Endothelial cell of umbilical vein (primary cell): ENCODE measurements around the gene SCO2. TPM values are rescaled to one million over a fixed set of nuclear protein-coding genes. Genes with fewer than 3 reads are reported as not detected.

ENCODE experiments used
- BruUV-seq: library from RNA; stranded (reverse); fragments of 400-500 nt; replicated peaks from 2 replicates; lab custom pipeline; 2021; lab: Mats Ljungman, UMichigan
- CTCF ChIA-PET: fragments of 300-600, 350-600 bp; sonication (Branson Sonifier 250); formaldehyde crosslinking; loops from one replicate; lab custom pipeline; 2021; ENCODE audit warnings: antibody characterized with exemption, inconsistent platforms; lab: Charles Lee
- POLR2A ChIA-PET: fragments of 300-600, 350-600 bp; sonication (Branson Sonifier 250); formaldehyde crosslinking; loops from one replicate; lab custom pipeline; 2021; ENCODE audit warnings: antibody characterized with exemption, inconsistent platforms; lab: Charles Lee
- DNase-seq: peaks from one replicate; pipeline ENCODE4 v3.0.0-alpha.2; 2011; ENCODE audit warnings: low read depth, low spot score
- FAIRE-seq: peaks from 2 replicates; lab custom pipeline; 2011; peaks lifted over from hg19 to GRCh38; lab: Jason Lieb, UNC
- H2AFZ ChIP-seq: 2 replicates; pipeline ENCODE4 v1.6.0; 2012; ENCODE audit warnings: low read depth, low read length, control low read depth, inconsistent platforms
- H3K27ac ChIP-seq: 2 replicates; pipeline ENCODE4 v1.5.1; 2011; ENCODE audit warnings: low read depth, mild to moderate bottlenecking, control low read depth, low read length, moderate library complexity; ENCODE audit not compliant: insufficient read depth
- H3K27me3 ChIP-seq, 2 experiments: 2 replicates each; pipeline versions ENCODE4 v1.6.0 to v1.6.1; 2011; ENCODE audit warnings: low read length in 2 of 2, mixed read lengths in 1 of 2; ENCODE audit not compliant: control insufficient read depth in 2 of 2, insufficient read depth in 2 of 2
- H3K36me3 ChIP-seq, 2 experiments: 2 replicates in 1 of 2; 3 replicates in 1 of 2; pipeline ENCODE4 v1.5.1; 2011; ENCODE audit warnings: low read length in 2 of 2, mild to moderate bottlenecking in 1 of 2, moderate library complexity in 1 of 2; ENCODE audit not compliant: control insufficient read depth in 2 of 2, insufficient read depth in 2 of 2; ENCODE audit errors: extremely low read depth in 1 of 2
- H3K4me1 ChIP-seq: 3 replicates; pipeline ENCODE4 v1.5.1; 2011; ENCODE audit warnings: mild to moderate bottlenecking, low read length; ENCODE audit not compliant: control insufficient read depth, insufficient read depth; ENCODE audit errors: extremely low read depth
- H3K4me2 ChIP-seq: 2 replicates; pipeline ENCODE4 v1.6.1; 2011; ENCODE audit warnings: low read length, control low read depth, mixed read lengths; ENCODE audit not compliant: insufficient read depth
- H3K4me3 ChIP-seq, 3 experiments: fragments of 200-600 bp in 1 of 3; sonication (generic), shearing (Covaris generic) in 1 of 3; replicated peaks in 1 of 3; 2 replicates each; pipeline ENCODE4 v1.5.1; 2011 to 2016; ENCODE audit warnings: control low read depth in 3 of 3, low read length in 3 of 3, mild to moderate bottlenecking in 2 of 3, inconsistent platforms in 1 of 3, low read depth in 1 of 3, moderate library complexity in 1 of 3; ENCODE audit not compliant: insufficient read depth in 1 of 3
- H3K79me2 ChIP-seq: 2 replicates; pipeline ENCODE4 v1.6.0; 2012; ENCODE audit warnings: low read length, inconsistent platforms; ENCODE audit not compliant: control insufficient read depth, insufficient read depth
- H3K9ac ChIP-seq: replicated peaks from 2 replicates; pipeline ENCODE3; 2011; ENCODE audit warnings: low read length, control low read depth; ENCODE audit not compliant: insufficient read depth; ENCODE audit errors: extremely low read depth
- H3K9me1 ChIP-seq: replicated peaks from 3 replicates; pipeline ENCODE4 v1.6.0; 2011; ENCODE audit warnings: mild to moderate bottlenecking, low read length; ENCODE audit not compliant: control insufficient read depth, insufficient read depth; ENCODE audit errors: extremely low read depth
- H3K9me3 ChIP-seq: replicated peaks from 2 replicates; pipeline ENCODE4 v1.5.1; 2012; ENCODE audit warnings: low read length, inconsistent platforms; ENCODE audit not compliant: control insufficient read depth, insufficient read depth
- H4K20me1 ChIP-seq: replicated peaks from 2 replicates; pipeline ENCODE3; 2011; ENCODE audit warnings: mild to moderate bottlenecking, low read length; ENCODE audit not compliant: control insufficient read depth, insufficient read depth; ENCODE audit errors: extremely low read depth
- EZH2 ChIP-seq: IDR thresholded peaks from 2 replicates; pipeline ENCODE4 v1.6.1; 2012; ENCODE audit warnings: borderline replicate concordance, low read depth, mild to moderate bottlenecking, moderate library complexity, low read length, inconsistent platforms; ENCODE audit not compliant: severe bottlenecking
- FOS ChIP-seq: IDR thresholded peaks from 2 replicates; pipeline ENCODE4 v1.6.1; 2011; ENCODE audit warnings: mild to moderate bottlenecking, low read length, moderate library complexity, borderline replicate concordance; ENCODE audit not compliant: insufficient read depth
- GATA2 ChIP-seq: IDR thresholded peaks from 2 replicates; pipeline ENCODE4 v1.7.0; 2011; ENCODE audit warnings: low read depth, mild to moderate bottlenecking, moderate library complexity, mixed read lengths, low read length; ENCODE audit not compliant: insufficient read length, insufficient read depth
- JUN ChIP-seq: IDR thresholded peaks from 2 replicates; pipeline ENCODE4 v1.6.1; 2011; ENCODE audit warnings: borderline replicate concordance, low read depth; ENCODE audit not compliant: insufficient read length, insufficient read depth
- MYC ChIP-seq: IDR thresholded peaks from one replicate; pipeline ENCODE4 v1.6.1; 2011; ENCODE audit warnings: mild to moderate bottlenecking, low read depth, low read length
- POLR2A ChIP-seq: IDR thresholded peaks from 2 replicates; pipeline ENCODE4 v1.6.1; 2012; ENCODE audit warnings: low read depth, mild to moderate bottlenecking, control low read depth, low read length
- POLR2AphosphoS5 ChIP-seq: IDR thresholded peaks from 2 replicates; pipeline ENCODE4 v1.6.1; 2012; ENCODE audit warnings: low read depth, mild to moderate bottlenecking, control low read depth, low read length, moderate library complexity; ENCODE audit not compliant: insufficient read depth
- dilution Hi-C: fragments of 300-500 bp; cut with MboI; formaldehyde crosslinking; loops from one replicate; pipeline ENCODE4 v1.15.0; 2019; ENCODE audit warnings: low sequenced_read_pairs; ENCODE audit not compliant: extremely low pct_ligation_motif_present
- intact Hi-C: fragments of 100-400 bp; cut with micrococcal nuclease; formaldehyde crosslinking; loops from one replicate; pipeline ENCODE4 v1.10.0; 2022
- polyA plus RNA-seq, 4 experiments: library from polyadenylated mRNA; depleted of rRNA in 3 of 4; stranded (reverse) in 3 of 4; unstranded in 1 of 4; fragments of >200 nt; gene quantifications; 2 replicates each; pipeline versions ENCODE4 v1.2.1 to v1.2.3, GENCODE V29; 2011 to 2012; ENCODE audit warnings: missing spikeins in 1 of 4
- total RNA-seq: library from RNA; stranded (reverse); gene quantifications from 2 replicates; pipeline ENCODE4 v1.2.3, GENCODE V29; 2021
- TF ChIP-seq, protein P1 (sequence below), 2 donors: IDR thresholded peaks; 1 replicate in 1 of 2; 2 replicates in 1 of 2; pipeline ENCODE4 v1.5.1; 2011; ENCODE audit warnings: low read length in 2 of 2, mild to moderate bottlenecking in 2 of 2, moderate library complexity in 2 of 2, control low read depth in 1 of 2, inconsistent platforms in 1 of 2, low read depth in 1 of 2; ENCODE audit not compliant: insufficient read depth in 1 of 2; ENCODE audit errors: extremely low read depth in 1 of 2
- TF ChIP-seq, protein P2 (sequence below): IDR thresholded peaks from 2 replicates; pipeline ENCODE4 v1.6.1; 2011; ENCODE audit not compliant: insufficient read depth, insufficient read length

The SCO2 gene
- total and polyA plus RNA-seq, 2 donors (not counting 3 experiments of a cell fraction or from before 2014, with no cell fraction given): 3.5 to 3.7 TPM

DNA sequence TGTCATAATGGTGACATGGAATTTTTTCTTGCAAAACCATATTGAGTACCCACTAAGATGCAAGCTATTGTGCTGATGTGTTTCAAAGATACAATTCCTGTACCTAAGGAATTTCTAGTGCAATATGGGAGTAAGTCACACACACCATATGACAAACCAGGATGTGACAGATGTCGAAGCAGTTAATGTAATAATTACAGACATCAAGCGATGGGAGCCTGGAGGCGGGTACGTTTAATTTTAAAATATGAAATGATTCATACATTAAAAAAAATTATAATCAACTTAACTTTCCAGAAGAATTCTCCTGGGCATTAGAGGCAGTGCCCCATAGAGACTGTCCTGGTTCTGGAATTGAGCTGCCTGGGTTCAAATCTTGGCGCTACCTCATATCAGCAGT lies 31.3 kb upstream of the SCO2 start:
- Histone ChIP-seq H3K36me3 (no peaks in the 10 kb centered on the region), H3K4me2 (no peak overlapping the region), H3K79me2 (no peaks in the 10 kb centered on the region), H3K4me1 (no peaks in the 10 kb centered on the region), H4K20me1 (no peaks in the 10 kb centered on the region), H2AFZ (no peak overlapping the region), H3K9me3 (no peaks in the 10 kb centered on the region), H3K4me3 (no peak overlapping the region), H3K9me1 (no peaks in the 10 kb centered on the region), H3K27me3 (peaks cover 11 to 12% of the 10 kb centered on the region in 2 experiments), H3K9ac (no peak overlapping the region), H3K27ac (no peak overlapping the region)
- ChIA-PET CTCF (interaction anchor here (0.7 to 1.6 kb wide), 3 partner anchors 25 to 46 kb away, joined by 3 to 4 read pairs (median 3); partner anchors contain the start of gene SCO2), POLR2A (no interaction called here)
- no TSS peak for BruUV-seq
- intact Hi-C loops (no loop called here), dilution Hi-C loops (no loop called here)
- DNase-seq: no peak
- no peak for TF ChIP-seq POLR2AphosphoS5
- TF ChIP-seq FOS: no peak
- TF ChIP-seq GATA2: no peak
- TF ChIP-seq, protein P1, sequence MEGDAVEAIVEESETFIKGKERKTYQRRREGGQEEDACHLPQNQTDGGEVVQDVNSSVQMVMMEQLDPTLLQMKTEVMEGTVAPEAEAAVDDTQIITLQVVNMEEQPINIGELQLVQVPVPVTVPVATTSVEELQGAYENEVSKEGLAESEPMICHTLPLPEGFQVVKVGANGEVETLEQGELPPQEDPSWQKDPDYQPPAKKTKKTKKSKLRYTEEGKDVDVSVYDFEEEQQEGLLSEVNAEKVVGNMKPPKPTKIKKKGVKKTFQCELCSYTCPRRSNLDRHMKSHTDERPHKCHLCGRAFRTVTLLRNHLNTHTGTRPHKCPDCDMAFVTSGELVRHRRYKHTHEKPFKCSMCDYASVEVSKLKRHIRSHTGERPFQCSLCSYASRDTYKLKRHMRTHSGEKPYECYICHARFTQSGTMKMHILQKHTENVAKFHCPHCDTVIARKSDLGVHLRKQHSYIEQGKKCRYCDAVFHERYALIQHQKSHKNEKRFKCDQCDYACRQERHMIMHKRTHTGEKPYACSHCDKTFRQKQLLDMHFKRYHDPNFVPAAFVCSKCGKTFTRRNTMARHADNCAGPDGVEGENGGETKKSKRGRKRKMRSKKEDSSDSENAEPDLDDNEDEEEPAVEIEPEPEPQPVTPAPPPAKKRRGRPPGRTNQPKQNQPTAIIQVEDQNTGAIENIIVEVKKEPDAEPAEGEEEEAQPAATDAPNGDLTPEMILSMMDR (IDR thresholded peaks at IDR 0.05; ENCODE audit: extremely low read depth in 1 of 2, insufficient read depth in 1 of 2, low read depth in 1 of 2, low read length in 2 of 2): no peak
- FAIRE-seq: no peak

DNA sequence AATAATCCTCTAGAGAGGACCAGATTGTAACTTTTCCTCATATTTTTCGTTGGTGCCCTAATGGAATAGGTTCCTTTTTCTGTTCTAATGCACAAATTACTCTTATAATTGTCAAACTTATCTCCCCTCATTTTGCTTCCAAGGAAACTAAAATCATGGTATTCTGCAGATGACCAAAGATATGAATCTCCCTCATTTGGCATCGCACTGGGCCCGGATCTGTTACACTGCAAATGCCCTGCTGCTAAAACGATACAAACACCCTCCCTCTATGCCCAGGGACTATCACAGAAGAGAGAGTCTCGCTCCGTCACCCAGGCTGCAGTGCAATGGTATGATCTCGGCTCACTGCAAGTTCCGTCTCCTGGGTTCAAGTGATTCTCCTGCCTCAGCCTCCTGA lies 27.9 kb upstream of the SCO2 start:
- ChIA-PET POLR2A (no interaction called here), CTCF (interaction anchor here (1.0 kb wide), 1 partner anchor 9 kb away, joined by 3 read pairs; the partner anchor contains the start of gene SYCE3)

More for the DNA sequence above, 27.9 kb upstream of the SCO2 start:
- H3K36me3 ChIP-seq: no peaks in the 10 kb centered on the region
- no peaks in the 10 kb centered on the region for H3K9me1 ChIP-seq
- H3K4me3 ChIP-seq: no peak overlapping the region
- H3K27me3 ChIP-seq: peaks cover 17 to 25% of the 10 kb centered on the region in 2 experiments
- H4K20me1 ChIP-seq: no peaks in the 10 kb centered on the region
- DNase-seq: no peak
- no TSS peak for BruUV-seq
- H3K79me2 ChIP-seq: no peaks in the 10 kb centered on the region
- intact Hi-C loops: no loop called here
- H3K9ac ChIP-seq: no peak overlapping the region
- H3K4me2 ChIP-seq: no peak overlapping the region
- FAIRE-seq: no peak
- H3K4me1 ChIP-seq: no peaks in the 10 kb centered on the region
- TF ChIP-seq, protein P1 (IDR thresholded peaks at IDR 0.05; ENCODE audit: extremely low read depth in 1 of 2, insufficient read depth in 1 of 2, low read depth in 1 of 2, low read length in 2 of 2): no peak
- TF ChIP-seq EZH2: no peak
- no peak for TF ChIP-seq JUN
- no peak for TF ChIP-seq FOS
- TF ChIP-seq POLR2A: no peak
- TF ChIP-seq GATA2: no peak
- no peak for TF ChIP-seq POLR2AphosphoS5
- TF ChIP-seq, protein P2, sequence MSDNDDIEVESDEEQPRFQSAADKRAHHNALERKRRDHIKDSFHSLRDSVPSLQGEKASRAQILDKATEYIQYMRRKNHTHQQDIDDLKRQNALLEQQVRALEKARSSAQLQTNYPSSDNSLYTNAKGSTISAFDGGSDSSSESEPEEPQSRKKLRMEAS: no peak
- no peak for TF ChIP-seq MYC
- H2AFZ ChIP-seq: no peak overlapping the region
- no peak overlapping the region for H3K27ac ChIP-seq
- H3K9me3 ChIP-seq: no peaks in the 10 kb centered on the region
- dilution Hi-C loops: no loop called here
